Endothelial cell of umbilical vein (primary cell): ENCODE results near the gene ATP5ME.

Source experiments
- CTCF ChIP-seq, 2 donors: IDR thresholded peaks; 1 replicate in 1 of 2; 2 replicates in 1 of 2; pipeline ENCODE4 v1.5.1; 2011; ENCODE audit warnings: low read length in 2 of 2, mild to moderate bottlenecking in 2 of 2, moderate library complexity in 2 of 2, control low read depth in 1 of 2, inconsistent platforms in 1 of 2, low read depth in 1 of 2; ENCODE audit not compliant: insufficient read depth in 1 of 2; ENCODE audit errors: extremely low read depth in 1 of 2
- EZH2 ChIP-seq: IDR thresholded peaks from 2 replicates; pipeline ENCODE4 v1.6.1; 2012; ENCODE audit warnings: borderline replicate concordance, low read depth, mild to moderate bottlenecking, moderate library complexity, low read length, inconsistent platforms; ENCODE audit not compliant: severe bottlenecking
- FOS ChIP-seq: IDR thresholded peaks from 2 replicates; pipeline ENCODE4 v1.6.1; 2011; ENCODE audit warnings: mild to moderate bottlenecking, low read length, moderate library complexity, borderline replicate concordance; ENCODE audit not compliant: insufficient read depth
- GATA2 ChIP-seq: IDR thresholded peaks from 2 replicates; pipeline ENCODE4 v1.7.0; 2011; ENCODE audit warnings: low read depth, mild to moderate bottlenecking, moderate library complexity, mixed read lengths, low read length; ENCODE audit not compliant: insufficient read length, insufficient read depth
- JUN ChIP-seq: IDR thresholded peaks from 2 replicates; pipeline ENCODE4 v1.6.1; 2011; ENCODE audit warnings: borderline replicate concordance, low read depth; ENCODE audit not compliant: insufficient read length, insufficient read depth
- MYC ChIP-seq: IDR thresholded peaks from one replicate; pipeline ENCODE4 v1.6.1; 2011; ENCODE audit warnings: mild to moderate bottlenecking, low read depth, low read length
- POLR2A ChIP-seq: IDR thresholded peaks from 2 replicates; pipeline ENCODE4 v1.6.1; 2012; ENCODE audit warnings: low read depth, mild to moderate bottlenecking, control low read depth, low read length
- POLR2AphosphoS5 ChIP-seq: IDR thresholded peaks from 2 replicates; pipeline ENCODE4 v1.6.1; 2012; ENCODE audit warnings: low read depth, mild to moderate bottlenecking, control low read depth, low read length, moderate library complexity; ENCODE audit not compliant: insufficient read depth
- TF ChIP-seq, protein P1 (sequence below): IDR thresholded peaks from 2 replicates; pipeline ENCODE4 v1.6.1; 2011; ENCODE audit not compliant: insufficient read depth, insufficient read length

- TF ChIP-seq CTCF (IDR thresholded peaks at IDR 0.05; ENCODE audit: extremely low read depth in 1 of 2, insufficient read depth in 1 of 2, low read depth in 1 of 2, low read length in 2 of 2): no peak
- TF ChIP-seq EZH2: no peak
- no peak for TF ChIP-seq POLR2A
- no peak for TF ChIP-seq POLR2AphosphoS5
- TF ChIP-seq, protein P1, sequence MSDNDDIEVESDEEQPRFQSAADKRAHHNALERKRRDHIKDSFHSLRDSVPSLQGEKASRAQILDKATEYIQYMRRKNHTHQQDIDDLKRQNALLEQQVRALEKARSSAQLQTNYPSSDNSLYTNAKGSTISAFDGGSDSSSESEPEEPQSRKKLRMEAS: no peak
- no peak for TF ChIP-seq MYC
- no peak for TF ChIP-seq JUN
- TF ChIP-seq GATA2: no peak
- TF ChIP-seq FOS: no peak
Measured at GRCh38 chr4:699816-700580, 25.9 kb upstream of the ATP5ME start.
